PC-3 (cell line): ENCODE measurements around the gene MS4A12. TPM values are rescaled to one million over a fixed set of nuclear protein-coding genes. Genes with fewer than 3 reads are reported as not detected.

Experiments used
- ATAC-seq: fragments of 200-7000 bp; cut with Tn5 transposase; 2 replicates; pipeline ENCODE4 v1.9.1; 2020; ENCODE audit warnings: mild to moderate bottlenecking, moderate library complexity
- BruUV-seq: library from RNA; stranded (reverse); fragments of 400-500 nt; replicated peaks from 2 replicates; lab custom pipeline; 2021; lab: Mats Ljungman, UMichigan
- CTCF ChIA-PET: fragments of 300-600 bp; sonication (Branson Sonifier 250); formaldehyde crosslinking; loops from one replicate; lab custom pipeline; 2022; ENCODE audit warnings: antibody characterized with exemption; lab: Charles Lee
- POLR2A ChIA-PET: fragments of 300-600 bp; sonication (Branson Sonifier 250); formaldehyde crosslinking; loops from one replicate; lab custom pipeline; 2022; ENCODE audit warnings: antibody characterized with exemption; ENCODE audit not compliant: unreplicated experiment; lab: Charles Lee
- DNase-seq: peaks from one replicate; pipeline ENCODE4 v3.0.0-alpha.2; 2015
- H2AFZ ChIP-seq: fragments of 300-600 bp; sonication (generic); 2 replicates; pipeline ENCODE4 v1.6.0; 2016; ENCODE audit warnings: antibody characterized with exemption, low read length
- H3F3A ChIP-seq: fragments of 300-600 bp; sonication (generic); one replicate; pipeline ENCODE4 v1.6.0; 2017; ENCODE audit warnings: antibody characterized with exemption, low read length, control low read depth, mild to moderate bottlenecking; ENCODE audit not compliant: unreplicated experiment
- H3K27ac ChIP-seq: fragments of 300-600 bp; sonication (generic); 2 replicates; pipeline ENCODE4 v1.5.1; 2016; ENCODE audit warnings: mild to moderate bottlenecking, low read length
- H3K27me3 ChIP-seq: fragments of 300-600 bp; sonication (generic); 2 replicates; pipeline ENCODE4 v1.6.1; 2016; ENCODE audit warnings: low read length, mixed read lengths
- H3K36me3 ChIP-seq: fragments of 300-600 bp; sonication (generic); 2 replicates; pipeline ENCODE4 v1.6.1; 2016; ENCODE audit warnings: low read depth, mixed run types, low read length, mixed read lengths
- H3K4me1 ChIP-seq: fragments of 300-600 bp; sonication (generic); 2 replicates; pipeline ENCODE4 v1.5.1; 2016; ENCODE audit warnings: low read length; ENCODE audit not compliant: insufficient read depth
- H3K4me2 ChIP-seq: fragments of 300-600 bp; sonication (generic); 2 replicates; pipeline ENCODE4 v1.6.0; 2016; ENCODE audit warnings: low read length
- H3K4me3 ChIP-seq: fragments of 300-600 bp; sonication (generic); 2 replicates; pipeline ENCODE4 v1.5.1; 2016; ENCODE audit warnings: mild to moderate bottlenecking, low read length, mixed read lengths
- H3K79me2 ChIP-seq: fragments of 300-600 bp; sonication (generic); 2 replicates; pipeline ENCODE4 v1.6.1; 2017; ENCODE audit warnings: low read length, mixed read lengths
- H3K9ac ChIP-seq: fragments of 300-600 bp; sonication (generic); 2 replicates; pipeline ENCODE4 v1.6.0; 2016; ENCODE audit warnings: mild to moderate bottlenecking, low read length
- H3K9me2 ChIP-seq: fragments of 300-600 bp; sonication (generic); replicated peaks from 2 replicates; pipeline ENCODE4 v1.6.1; 2016; ENCODE audit warnings: mixed run types, low read length, mixed read lengths
- H3K9me3 ChIP-seq: fragments of 300-600 bp; sonication (generic); 2 replicates; pipeline ENCODE4 v1.6.1; 2016; ENCODE audit warnings: low read length, mixed read lengths
- H4K20me1 ChIP-seq: fragments of 300-600 bp; sonication (generic); 2 replicates; pipeline ENCODE4 v1.6.1; 2016; ENCODE audit warnings: low read length, mixed read lengths
- CTCF ChIP-seq: fragments of 300-600 bp; sonication (generic); conservative IDR thresholded peaks from 2 replicates; pipeline ENCODE4 v1.5.1; 2017; ENCODE audit warnings: antibody characterized with exemption, low read depth, mild to moderate bottlenecking, low read length
- EZH2 ChIP-seq: fragments of 300-600 bp; sonication (generic); IDR thresholded peaks from one replicate; pipeline ENCODE4 v1.6.1; 2017; ENCODE audit warnings: antibody characterized with exemption, mild to moderate bottlenecking, low read length; ENCODE audit not compliant: unreplicated experiment
- EZH2phosphoT487 ChIP-seq: fragments of 300-600 bp; sonication (generic); IDR thresholded peaks from 2 replicates; pipeline ENCODE4 v1.6.1; 2018; ENCODE audit warnings: mild to moderate bottlenecking, antibody characterized with exemption, low read length, borderline replicate concordance
- intact Hi-C: fragments of 100-400 bp; cut with micrococcal nuclease; formaldehyde crosslinking; loops from 2 replicates; pipeline ENCODE4 v1.9.0; 2023
- total RNA-seq: library from RNA; depleted of rRNA; stranded (reverse); fragments of >200 nt; gene quantifications from 2 replicates; pipeline ENCODE4 v1.2.3, GENCODE V29; 2014

The MS4A12 gene
- total RNA-seq, 1 experiment from 2014 or later = not detected

GRCh38 chr11:60454212-60454611 lies 38.4 kb upstream of the MS4A12 start:
- Histone ChIP-seq H3K79me2 (no peaks in the 10 kb centered on the region), H3K27me3 (peaks cover 27% of the 10 kb centered on the region), H3F3A (no peaks in the 10 kb centered on the region), H3K4me2 (no peak overlapping the region), H3K9me2 (no peaks in the 10 kb centered on the region), H3K4me1 (no peaks in the 10 kb centered on the region), H3K9me3 (no peaks in the 10 kb centered on the region), H4K20me1 (no peaks in the 10 kb centered on the region), H3K36me3 (no peaks in the 10 kb centered on the region), H3K9ac (no peak overlapping the region), H3K4me3 (no peak overlapping the region), H2AFZ (no peak overlapping the region), H3K27ac (no peak overlapping the region)
- POLR2A ChIA-PET = no interaction called here
- intact Hi-C loops = no loop called here
- no TSS peak for BruUV-seq
- ATAC-seq (no peak), DNase-seq (no peak)
- TF ChIP-seq EZH2phosphoT487 (no peak), EZH2 (no peak), CTCF (no peak)
- CTCF ChIA-PET = no interaction called here

DNA sequence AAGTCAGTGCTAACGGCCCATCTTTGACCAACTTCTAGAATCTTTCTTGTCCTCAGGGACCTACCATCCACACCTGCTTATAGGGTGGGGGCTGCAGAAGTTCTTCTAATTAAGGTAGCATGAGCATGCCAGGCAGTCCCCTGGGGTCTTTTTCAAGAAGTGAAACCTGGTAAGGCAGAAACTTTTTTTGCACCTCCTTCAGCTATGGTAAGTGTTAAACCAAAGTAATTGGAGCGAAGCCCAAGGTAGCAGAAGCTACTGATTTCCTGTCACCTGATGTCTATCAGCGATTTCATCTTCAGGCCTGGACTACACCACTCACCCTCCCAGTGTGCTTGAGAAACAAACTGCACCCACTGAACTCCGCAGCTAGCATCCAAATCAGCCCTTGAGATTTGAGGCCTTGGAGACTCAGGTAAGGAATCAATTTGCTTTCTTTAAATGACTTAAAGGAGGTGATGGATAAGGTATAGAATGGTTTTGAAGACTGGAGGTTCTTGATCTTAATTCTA lies 37.0 kb upstream of the MS4A12 start, which contains the start of gene MS4A1:
Gene MS4A1, plus strand, starts transcription at position 317 of the 512 bp plus-strand sequence. CDS start 6,528 bp downstream, outside the sequence.
- intact Hi-C loops = no loop called here
- Histone ChIP-seq H3K4me2 (no peak within 1 kb of the TSS), H4K20me1 (no peaks in the 10 kb centered on the region), H3F3A (no peaks in the 10 kb centered on the region), H3K9me3 (no peaks in the 10 kb centered on the region), H3K27ac (no peak within 1 kb of the TSS), H3K27me3 (peaks cover 27% of the 10 kb centered on the region), H3K4me1 (no peaks in the 10 kb centered on the region), H3K9me2 (no peaks in the 10 kb centered on the region), H3K4me3 (no peak within 1 kb of the TSS), H3K79me2 (no peaks in the 10 kb centered on the region), H3K9ac (no peak within 1 kb of the TSS), H2AFZ (no peak within 1 kb of the TSS), H3K36me3 (no peaks in the 10 kb centered on the region)
- ChIA-PET CTCF (no interaction called here), POLR2A (no interaction called here)
- ATAC-seq = no peak
- DNase-seq = no peak
- no peak for TF ChIP-seq CTCF
- TF ChIP-seq EZH2 = no peak
- no peak for TF ChIP-seq EZH2phosphoT487
- BruUV-seq = no TSS peak

DNA sequence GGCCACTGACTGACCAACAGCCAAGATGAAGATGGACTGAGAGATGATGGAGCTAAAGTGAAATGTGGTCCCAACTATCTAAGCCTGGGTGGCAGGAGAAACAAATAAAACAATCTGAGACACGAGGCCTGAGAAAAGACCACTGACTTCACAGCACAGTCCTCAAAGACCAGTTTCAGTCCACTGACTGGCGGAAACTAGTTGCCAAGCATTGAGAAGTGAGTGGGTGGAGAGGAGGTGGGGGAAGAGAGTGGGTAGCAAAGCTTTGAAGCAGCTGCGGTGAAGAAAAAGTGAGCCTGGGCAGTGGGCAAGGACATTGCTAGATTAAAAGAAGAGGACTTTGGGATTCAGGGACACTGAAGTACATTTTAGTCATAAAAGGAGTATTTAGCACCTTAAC lies 35.0 kb upstream of the MS4A12 start:
- Histone ChIP-seq H3K79me2 (no peaks in the 10 kb centered on the region), H3K9me2 (no peaks in the 10 kb centered on the region), H3K4me3 (no peak overlapping the region), H3K9me3 (no peaks in the 10 kb centered on the region), H3F3A (no peaks in the 10 kb centered on the region), H3K27me3 (peaks cover 27% of the 10 kb centered on the region), H3K4me2 (no peak overlapping the region), H3K27ac (no peak overlapping the region), H4K20me1 (no peaks in the 10 kb centered on the region), H3K36me3 (no peaks in the 10 kb centered on the region), H3K9ac (no peak overlapping the region), H2AFZ (no peak overlapping the region), H3K4me1 (no peaks in the 10 kb centered on the region)
- POLR2A ChIA-PET = no interaction called here
- DNase-seq (no peak), ATAC-seq (no peak)
- no peak for TF ChIP-seq EZH2phosphoT487
- no peak for TF ChIP-seq CTCF
- no peak for TF ChIP-seq EZH2
- BruUV-seq = no TSS peak
- intact Hi-C loops = no loop called here
- CTCF ChIA-PET = no interaction called here
